GM19452 (cell line): ENCODE measurements around the gene LDHD.
"Not testable (repeated sequence)": the region's sequence is repeated elsewhere in the genome, so short reads cannot be mapped to it uniquely, and the experiment has no call there.

ENCODE experiments used
- ATAC-seq: cut with Tn5 transposase; IDR thresholded peaks from one replicate; pipeline ENCODE4 v1.9.1; 2021; ENCODE audit not compliant: unreplicated experiment

Gene LDHD

GRCh38 chr16:75100603-75100990 lies 16.0 kb downstream of the LDHD start:
- no peak for ATAC-seq

DNA sequence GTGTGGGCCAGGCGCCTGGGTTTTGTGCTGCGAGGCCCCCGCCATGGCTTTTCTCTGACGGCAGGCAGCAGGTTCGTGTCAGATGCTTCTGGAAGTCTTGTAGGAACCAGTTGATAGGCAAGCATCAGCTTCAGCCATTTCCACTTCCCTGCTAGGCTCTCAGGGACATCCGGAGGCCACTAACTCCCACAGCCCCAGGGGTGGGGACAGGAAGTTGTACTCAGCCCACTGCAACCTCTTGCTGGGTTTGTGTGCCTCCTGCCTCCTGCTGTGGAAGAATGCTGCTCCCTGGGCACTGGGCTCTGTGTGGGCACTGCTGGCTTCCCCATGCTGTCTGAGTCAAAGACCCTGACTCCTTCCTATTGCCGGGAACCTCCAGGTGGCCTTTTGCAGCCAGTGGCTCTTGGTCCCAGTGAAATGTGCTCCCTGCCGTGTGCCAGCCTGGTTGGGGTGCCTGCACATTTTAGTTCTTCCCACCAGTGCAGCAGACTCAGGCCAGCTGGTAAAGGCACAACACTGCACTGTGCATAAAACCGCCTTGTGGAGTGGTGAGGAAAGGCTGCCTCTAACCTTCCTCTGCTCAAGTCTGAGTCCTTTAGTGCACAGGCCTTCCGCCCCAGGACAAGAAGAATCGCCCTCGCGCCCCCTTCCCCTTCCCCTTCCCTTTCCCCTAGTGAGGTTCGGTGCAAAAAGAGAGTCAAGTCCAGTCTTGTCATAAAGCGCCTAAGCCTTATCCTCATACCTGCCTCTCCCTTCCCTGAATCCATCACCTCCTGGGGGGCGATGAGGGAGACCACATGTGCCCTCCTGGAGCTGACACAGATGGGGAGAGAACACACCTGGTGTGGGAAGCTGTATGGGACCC lies 16.6 kb downstream of the LDHD start:
- ATAC-seq, result no peak

DNA sequence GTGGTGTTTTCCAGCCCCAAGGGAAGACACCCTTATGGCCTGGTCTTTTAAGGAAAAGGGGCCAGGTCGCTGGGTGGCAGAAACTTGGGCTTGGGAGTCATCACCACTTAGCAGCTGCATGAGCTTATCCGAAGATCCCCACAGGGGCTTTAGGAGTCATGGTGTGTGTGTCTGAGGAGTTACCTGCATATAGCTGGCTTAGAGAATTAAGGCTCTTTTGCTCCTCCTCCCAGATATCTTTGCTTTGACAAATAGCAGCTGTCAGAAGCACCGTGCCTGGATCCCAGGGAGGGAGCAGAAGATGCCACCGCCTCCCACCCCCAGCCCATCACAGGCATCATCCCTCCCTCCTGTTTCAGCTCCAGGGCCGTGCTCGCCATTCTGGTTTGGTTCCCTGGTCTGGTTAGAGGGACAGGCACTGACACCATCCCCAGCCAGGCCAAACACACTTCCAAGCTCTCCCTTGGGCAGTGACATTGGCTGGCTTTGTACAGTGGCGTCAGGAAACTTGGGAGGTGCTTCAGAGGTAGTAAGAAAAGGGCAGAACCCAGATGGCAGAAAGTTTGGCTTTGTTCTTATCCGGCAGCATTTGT lies 17.4 kb downstream of the LDHD start:
- no peak for ATAC-seq

DNA sequence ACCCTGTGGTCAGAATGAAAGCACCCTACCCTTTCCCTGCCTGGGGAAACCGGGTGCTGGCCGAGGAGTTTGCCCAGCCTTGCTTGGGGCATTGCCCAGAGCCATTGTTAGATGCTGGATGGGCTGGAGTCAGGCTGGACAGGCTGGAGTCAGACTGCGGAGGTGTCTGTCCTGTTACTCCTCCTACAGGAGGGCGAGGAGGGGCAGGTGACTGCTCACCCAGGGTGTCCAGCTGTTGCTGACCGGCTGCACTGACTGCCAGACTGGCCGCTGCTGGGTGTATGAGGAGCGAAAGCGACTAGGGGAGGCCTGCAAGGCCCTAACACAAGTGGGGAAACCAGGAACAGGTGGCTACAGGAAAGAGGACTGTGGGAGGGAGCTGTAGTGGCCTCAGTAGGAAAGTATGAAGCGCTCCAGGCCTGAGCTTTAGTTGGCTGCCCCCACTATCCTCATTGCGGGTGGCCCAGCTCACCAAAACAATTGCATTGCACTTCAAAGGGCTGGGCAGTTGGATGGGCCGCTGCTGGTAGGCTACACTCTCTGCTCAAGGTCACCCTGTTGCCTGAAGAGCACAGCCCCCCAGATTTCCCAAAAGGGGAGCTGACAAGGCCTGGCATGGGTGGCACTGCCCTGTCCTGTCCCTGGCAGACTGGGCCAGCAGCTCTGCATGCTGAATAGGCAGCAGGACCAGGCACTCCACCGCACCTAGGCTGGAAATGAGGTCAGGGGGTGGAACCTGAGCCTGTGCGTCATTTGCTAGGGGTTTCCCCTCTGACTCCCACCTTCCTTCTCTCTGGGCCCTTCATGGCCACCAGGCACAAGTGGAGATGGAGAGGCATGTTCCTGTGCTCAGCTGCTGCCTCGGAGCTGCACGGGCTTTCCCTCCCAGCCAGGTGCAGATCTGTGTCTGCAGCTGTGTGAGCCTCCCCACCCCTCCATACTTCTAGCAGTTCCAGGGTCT lies 18.4 kb downstream of the LDHD start:
- peak; percentile 65 for ATAC-seq

DNA sequence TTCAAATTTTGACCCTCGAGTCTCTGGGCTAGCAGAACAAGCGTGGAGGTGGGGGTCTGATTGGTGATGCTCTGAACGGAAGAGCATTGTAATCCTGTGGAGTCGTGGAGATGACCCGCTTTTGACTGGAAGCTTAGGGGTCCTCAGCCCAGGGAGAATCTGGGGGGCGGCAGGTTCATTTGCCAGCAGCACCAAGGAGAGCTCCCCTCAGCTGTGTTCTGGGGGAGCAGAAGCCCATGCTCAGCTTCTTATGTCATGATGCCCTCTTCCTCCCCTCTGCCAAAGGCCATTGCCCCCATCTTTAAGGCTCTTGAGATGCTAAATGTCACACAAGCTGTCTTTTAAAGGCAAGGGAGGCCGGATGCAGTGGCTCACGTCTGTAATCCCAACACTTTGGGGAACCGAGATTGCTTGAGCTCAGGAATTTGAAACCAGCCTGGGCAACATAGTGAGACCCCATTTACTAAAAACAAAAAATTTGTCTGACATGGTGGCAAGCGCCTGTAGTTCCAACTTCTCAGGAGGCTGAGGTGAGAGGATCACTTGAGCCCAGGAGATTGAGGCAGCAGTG lies 19.3 kb downstream of the LDHD start:
- ATAC-seq, result no peak

DNA sequence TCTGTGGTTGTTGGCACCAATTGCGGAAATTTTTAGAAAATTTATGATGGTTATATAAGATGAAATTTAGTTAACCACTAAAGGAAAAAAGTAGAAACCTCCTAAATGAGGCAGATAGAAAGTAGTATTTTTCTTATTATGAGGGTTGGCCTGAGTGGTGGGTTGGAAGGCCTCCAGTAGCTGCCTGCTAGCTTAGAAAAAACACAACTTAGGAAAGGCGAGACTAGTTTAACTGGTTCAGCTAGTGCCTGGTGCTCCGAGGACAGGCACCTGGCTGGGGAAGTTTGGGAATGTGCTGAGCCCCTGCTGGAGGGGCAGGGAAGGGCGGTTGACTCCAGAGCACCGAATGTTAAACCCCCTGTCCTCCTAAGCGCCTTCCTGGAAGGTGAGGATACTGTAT lies 19.9 kb downstream of the LDHD start:
- no peak for ATAC-seq

GRCh38 chr16:75095204-75095621 lies 21.4 kb downstream of the LDHD start:
- no peak for ATAC-seq

GRCh38 chr16:75093598-75094540 lies 22.7 kb downstream of the LDHD start:
- ATAC-seq, result no peak

- ATAC-seq, result no peak
Observed at GRCh38 chr16:75092777-75093176, 23.8 kb downstream of the LDHD start.

- ATAC-seq, result not testable (repeated sequence)
Observed at GRCh38 chr16:75091619-75092018, 25.0 kb downstream of the LDHD start.

GRCh38 chr16:75090899-75091298 lies 25.7 kb downstream of the LDHD start:
- ATAC-seq, result not testable (repeated sequence)

GRCh38 chr16:75089486-75090202 lies 26.9 kb downstream of the LDHD start:
- peak; percentile 72 for ATAC-seq

- no peak for ATAC-seq
Observed at GRCh38 chr16:75088934-75089333, 27.6 kb downstream of the LDHD start.

DNA sequence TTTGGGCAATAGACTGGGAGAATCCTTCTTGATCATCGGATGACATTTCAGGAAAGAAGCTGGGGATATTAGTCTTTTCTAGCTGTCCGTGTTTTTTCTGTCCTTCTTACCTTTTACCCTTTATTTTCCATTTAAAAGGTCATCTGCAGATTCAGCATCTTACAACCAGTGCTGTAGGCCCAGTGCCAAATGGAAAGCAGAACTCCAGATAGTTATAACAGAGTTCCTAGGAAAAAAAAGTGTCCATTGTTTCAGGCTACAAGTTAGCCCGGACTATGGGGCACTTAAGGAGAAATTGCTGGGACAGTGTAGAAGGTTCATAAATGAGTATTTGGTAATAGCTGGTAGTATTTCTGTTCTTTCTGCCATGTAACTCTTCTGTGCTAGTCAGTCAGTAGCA lies 28.4 kb downstream of the LDHD start:
- no peak for ATAC-seq

GRCh38 chr16:75087375-75087979 lies 29.1 kb downstream of the LDHD start:
- no peak for ATAC-seq

- no peak for ATAC-seq
Observed at GRCh38 chr16:75086688-75087374, 29.7 kb downstream of the LDHD start.

- ATAC-seq, result no peak
Observed at GRCh38 chr16:75086281-75086680, 30.3 kb downstream of the LDHD start.

- no peak for ATAC-seq
Observed at GRCh38 chr16:75085556-75085955, 31.0 kb downstream of the LDHD start.
